ENCODE measurements around the gene SEMA5A. TPM values are rescaled to one million over a fixed set of nuclear protein-coding genes. Genes with fewer than 3 reads are reported as not detected.

The SEMA5A gene
- total and polyA plus RNA-seq, 2 of the 8 experiments (the other 6 are each of a cell fraction or from before 2014, with no cell fraction given) = 5.3 to 8.9 TPM

DNA sequence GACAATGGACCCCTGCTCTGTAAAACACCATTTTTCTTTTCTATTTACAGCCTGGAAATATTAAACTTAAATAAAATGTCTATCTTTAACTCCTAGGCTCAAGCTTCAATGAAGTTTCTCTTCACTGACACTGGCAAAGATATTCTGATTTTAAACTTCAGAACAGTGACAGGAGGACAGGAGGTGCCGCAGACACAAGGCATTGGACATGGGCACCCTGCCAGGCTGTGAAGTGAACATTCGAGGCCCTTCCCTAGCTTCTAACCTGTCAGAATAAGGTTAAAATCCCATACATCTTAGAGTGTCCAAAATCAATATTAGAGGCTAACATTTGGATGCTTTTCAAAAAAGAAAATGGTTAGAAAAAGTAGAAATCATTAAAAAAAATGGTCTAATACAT lies 9.2 kb downstream of the SEMA5A start:
- no peak overlapping the region for H3K4ac ChIP-seq (replicated peaks; ENCODE audit: insufficient read length, low read depth, low read length)
- H4K5ac ChIP-seq (ENCODE audit: insufficient read length, low read depth, low read length) = no peak overlapping the region
- no peak overlapping the region for H2BK12ac ChIP-seq (ENCODE audit: low read depth, low read length)
- no peak overlapping the region for H2BK120ac ChIP-seq (replicated peaks; ENCODE audit: low read depth, low read length)
- no peak overlapping the region for H2AK5ac ChIP-seq (ENCODE audit: low read depth, low read length)
- H3K4me3 ChIP-seq (ENCODE audit: extremely low read depth in 1 of 4, insufficient read depth in 2 of 4, low read depth in 3 of 4, low read length in 4 of 4) = no peak overlapping the region
- peaks cover 0 to 3% of the 10 kb centered on the region in 2 experiments for H4K20me1 ChIP-seq (replicated peaks in 1 of 2; ENCODE audit: control insufficient read depth in 1 of 2, insufficient read depth in 2 of 2, low read length in 2 of 2)
- ChIA-PET POLR2A (ENCODE audit: partially characterized antibody) (no interaction called here), CTCF (ENCODE audit: partially characterized antibody) (interaction anchor here (1.3 to 2.3 kb wide), 6 partner anchors 8 to 494 kb away, joined by 3 to 9 read pairs (median 5); no protein-coding TSS in a partner anchor)
- H3K79me1 ChIP-seq (ENCODE audit: low read depth, low read length) = no peaks in the 10 kb centered on the region
- H2BK15ac ChIP-seq (ENCODE audit: low read length) = no peak overlapping the region
- no peak overlapping the region for H3K9ac ChIP-seq (replicated peaks in 1 of 4; ENCODE audit: extremely low read depth in 1 of 4, low read depth in 3 of 4, low read length in 3 of 4)
- H3K23me2 ChIP-seq (ENCODE audit: low read depth, low read length) = no peaks in the 10 kb centered on the region
- no peak overlapping the region for H3K14ac ChIP-seq (ENCODE audit: insufficient read length)
- H2BK20ac ChIP-seq (ENCODE audit: low read length) = no peak overlapping the region
- no peaks in the 10 kb centered on the region for H3K79me2 ChIP-seq (ENCODE audit: control insufficient read depth in 1 of 2, insufficient read depth in 2 of 2, low read length in 2 of 2)
- 94% methylated on average over 2 of the region's 2 CpGs; no CpG with 5 or more reads in 1 of the 2 experiments for WGBS, 2 experiments (ENCODE audit: extremely low coverage in 1 of 2, insufficient coverage in 1 of 2, insufficient read length in 1 of 2, insufficient replicate concordance in 2 of 2, low coverage in 1 of 2, low lambda C conversion rate in 2 of 2, missing lambda C conversion rate in 1 of 2)
- no peak for DNase-seq (ENCODE audit: low read depth in 1 of 2, low spot score in 2 of 2)
- no peak overlapping the region for H3K56ac ChIP-seq (replicated peaks; ENCODE audit: insufficient read length, low read depth, low read length)
- no peak overlapping the region for H3K4me2 ChIP-seq (ENCODE audit: insufficient read depth in 1 of 2, low read depth in 2 of 2, low read length in 2 of 2)
- no peak overlapping the region for H4K8ac ChIP-seq (ENCODE audit: extremely low read depth, insufficient read depth, low read length)
- no peak overlapping the region for H3K18ac ChIP-seq (ENCODE audit: extremely low read depth, low read length)
- H3K23ac ChIP-seq (ENCODE audit: insufficient read length) = no peak overlapping the region
- H3K27me3 ChIP-seq (replicated peaks in 1 of 4; ENCODE audit: control insufficient read depth in 3 of 4, extremely low read depth in 1 of 4, insufficient read depth in 3 of 4, low read length in 3 of 4) = no peaks in the 10 kb centered on the region
- no peak overlapping the region for H3K27ac ChIP-seq (ENCODE audit: low read depth, low read length)
- H2AFZ ChIP-seq (ENCODE audit: low read length) = no peak overlapping the region
- no peak overlapping the region for H2BK5ac ChIP-seq (ENCODE audit: low read depth, low read length)
- no peaks in the 10 kb centered on the region for H3K36me3 ChIP-seq (ENCODE audit: control insufficient read depth in 2 of 4, insufficient read depth in 4 of 4, low read length in 3 of 4)
- no peak overlapping the region for H4K91ac ChIP-seq (replicated peaks; ENCODE audit: insufficient read length, low read length)
- no peaks in the 10 kb centered on the region for H3K9me3 ChIP-seq (ENCODE audit: insufficient read depth in 2 of 2, low read depth in 1 of 2, low read length in 1 of 2)
- FAIRE-seq = no peak
- H3K4me1 ChIP-seq (replicated peaks in 1 of 4; ENCODE audit: control insufficient read depth in 3 of 4, insufficient read depth in 4 of 4, low read length in 3 of 4) = peaks cover 0 to 3% (median 0%) of the 10 kb centered on the region in 4 experiments; a peak in 2 of 7 replicates
- no peak for TF ChIP-seq SIN3A (conservative IDR thresholded peaks at IDR 0.05 in 1 of 2, IDR thresholded peaks at IDR 0.05 in 1 of 2; ENCODE audit: low read depth in 1 of 2, low read length in 2 of 2)
- TF ChIP-seq EGR1 (IDR thresholded peaks at IDR 0.05; ENCODE audit: borderline replicate concordance, low read depth, low read length) = no peak
- no peak for TF ChIP-seq HDAC2 (IDR thresholded peaks at IDR 0.05; ENCODE audit: borderline replicate concordance in 1 of 2, low read depth in 2 of 2, low read length in 2 of 2)
- no peak for TF ChIP-seq CHD2 (IDR thresholded peaks at IDR 0.05; ENCODE audit: low read length)
- TF ChIP-seq KDM5A (IDR thresholded peaks at IDR 0.05; ENCODE audit: low read length) = no peak

Measured in H1 (cell line).